AG09309 (cell line): ENCODE data around the gene IL20RA.

Experiments used
- DNase-seq: peaks from one replicate; pipeline ENCODE4 v3.0.0-alpha.2; 2010; ENCODE audit warnings: low read depth
- H3K4me3 ChIP-seq: 2 replicates; pipeline ENCODE4 v1.5.1; 2011; ENCODE audit warnings: mild to moderate bottlenecking, low read depth, low read length, moderate library complexity; ENCODE audit not compliant: control insufficient read depth
- TF ChIP-seq, protein P1 (sequence below): IDR thresholded peaks from 2 replicates; pipeline ENCODE4 v1.5.1; 2011; ENCODE audit warnings: mild to moderate bottlenecking, low read depth, low read length, inconsistent platforms; ENCODE audit not compliant: insufficient read depth, control insufficient read depth; ENCODE audit errors: missing control alignments

Gene IL20RA

DNA sequence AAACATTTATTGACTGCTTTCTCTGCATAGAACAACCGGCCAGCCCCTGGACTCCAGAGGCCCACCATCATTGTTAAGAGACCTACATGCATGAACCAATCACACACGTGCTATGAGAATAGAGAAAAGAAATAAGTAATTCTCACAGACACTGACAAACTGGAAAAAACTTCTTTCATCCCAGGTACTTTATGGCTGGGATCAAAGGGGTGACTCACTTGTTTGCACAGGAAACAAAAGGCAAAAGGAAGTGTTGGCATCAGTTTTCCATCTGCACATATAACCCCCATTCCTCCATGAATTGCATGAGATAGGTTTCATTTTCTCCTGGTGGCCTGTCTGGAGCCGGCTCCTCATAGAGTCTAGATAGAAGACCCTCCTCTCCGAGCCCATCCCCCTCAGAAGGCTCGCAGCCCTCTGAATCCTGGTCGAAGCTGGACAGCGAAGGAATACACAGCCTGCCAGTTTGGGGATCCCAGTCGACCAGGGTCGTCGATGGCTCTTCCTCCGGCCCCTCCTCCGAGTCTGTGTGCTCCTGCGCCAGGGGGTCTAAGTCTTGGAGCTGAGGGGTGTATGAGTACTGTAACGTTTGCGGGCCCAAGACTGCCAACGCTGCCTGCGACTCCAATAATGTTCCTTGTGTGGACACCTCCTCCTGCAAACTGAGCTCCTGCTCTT, 43.3 kb downstream of the IL20RA start:
- no peak for DNase-seq
- TF ChIP-seq, protein P1, sequence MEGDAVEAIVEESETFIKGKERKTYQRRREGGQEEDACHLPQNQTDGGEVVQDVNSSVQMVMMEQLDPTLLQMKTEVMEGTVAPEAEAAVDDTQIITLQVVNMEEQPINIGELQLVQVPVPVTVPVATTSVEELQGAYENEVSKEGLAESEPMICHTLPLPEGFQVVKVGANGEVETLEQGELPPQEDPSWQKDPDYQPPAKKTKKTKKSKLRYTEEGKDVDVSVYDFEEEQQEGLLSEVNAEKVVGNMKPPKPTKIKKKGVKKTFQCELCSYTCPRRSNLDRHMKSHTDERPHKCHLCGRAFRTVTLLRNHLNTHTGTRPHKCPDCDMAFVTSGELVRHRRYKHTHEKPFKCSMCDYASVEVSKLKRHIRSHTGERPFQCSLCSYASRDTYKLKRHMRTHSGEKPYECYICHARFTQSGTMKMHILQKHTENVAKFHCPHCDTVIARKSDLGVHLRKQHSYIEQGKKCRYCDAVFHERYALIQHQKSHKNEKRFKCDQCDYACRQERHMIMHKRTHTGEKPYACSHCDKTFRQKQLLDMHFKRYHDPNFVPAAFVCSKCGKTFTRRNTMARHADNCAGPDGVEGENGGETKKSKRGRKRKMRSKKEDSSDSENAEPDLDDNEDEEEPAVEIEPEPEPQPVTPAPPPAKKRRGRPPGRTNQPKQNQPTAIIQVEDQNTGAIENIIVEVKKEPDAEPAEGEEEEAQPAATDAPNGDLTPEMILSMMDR, result no peak
- no peak overlapping the region for H3K4me3 ChIP-seq

- no peak for DNase-seq
- TF ChIP-seq, protein P1, result no peak
- H3K4me3 ChIP-seq, result no peak overlapping the region
These were observed 43.9 kb downstream of the IL20RA start for GRCh38 chr6:137000825-137001224.

- no peak overlapping the region for H3K4me3 ChIP-seq
- DNase-seq, result no peak
- TF ChIP-seq, protein P1, result no peak
These were observed 49.2 kb downstream of the IL20RA start for GRCh38 chr6:136995521-136995920.

- H3K4me3 ChIP-seq, result no peak overlapping the region
- no peak for DNase-seq
- TF ChIP-seq, protein P1, result no peak
These were observed 50.0 kb downstream of the IL20RA start for GRCh38 chr6:136994782-136995181.

- no peak for DNase-seq
- TF ChIP-seq, protein P1, result no peak
- no peak overlapping the region for H3K4me3 ChIP-seq
These were observed 52.7 kb downstream of the IL20RA start for GRCh38 chr6:136992113-136992512.

GRCh38 chr6:136991646-136992045, 53.1 kb downstream of the IL20RA start:
- TF ChIP-seq, protein P1, result no peak
- no peak for DNase-seq
- H3K4me3 ChIP-seq, result no peak overlapping the region
